Middle frontal gyrus (tissue), 1 donor: ENCODE data around the gene TMIGD2.
A peak's percentile ranks its signal among the peaks of the same experiment; 100 is the strongest.
"Not testable (repeated sequence)": the region's sequence is repeated elsewhere in the genome, so short reads cannot be mapped to it uniquely, and the experiment has no call there.

Experiments
- DNase-seq: peaks from one replicate; pipeline ENCODE4 v3.0.0-alpha.2; 2015; ENCODE audit warnings: low spot score; ENCODE audit errors: extremely low spot score

The TMIGD2 gene

DNA sequence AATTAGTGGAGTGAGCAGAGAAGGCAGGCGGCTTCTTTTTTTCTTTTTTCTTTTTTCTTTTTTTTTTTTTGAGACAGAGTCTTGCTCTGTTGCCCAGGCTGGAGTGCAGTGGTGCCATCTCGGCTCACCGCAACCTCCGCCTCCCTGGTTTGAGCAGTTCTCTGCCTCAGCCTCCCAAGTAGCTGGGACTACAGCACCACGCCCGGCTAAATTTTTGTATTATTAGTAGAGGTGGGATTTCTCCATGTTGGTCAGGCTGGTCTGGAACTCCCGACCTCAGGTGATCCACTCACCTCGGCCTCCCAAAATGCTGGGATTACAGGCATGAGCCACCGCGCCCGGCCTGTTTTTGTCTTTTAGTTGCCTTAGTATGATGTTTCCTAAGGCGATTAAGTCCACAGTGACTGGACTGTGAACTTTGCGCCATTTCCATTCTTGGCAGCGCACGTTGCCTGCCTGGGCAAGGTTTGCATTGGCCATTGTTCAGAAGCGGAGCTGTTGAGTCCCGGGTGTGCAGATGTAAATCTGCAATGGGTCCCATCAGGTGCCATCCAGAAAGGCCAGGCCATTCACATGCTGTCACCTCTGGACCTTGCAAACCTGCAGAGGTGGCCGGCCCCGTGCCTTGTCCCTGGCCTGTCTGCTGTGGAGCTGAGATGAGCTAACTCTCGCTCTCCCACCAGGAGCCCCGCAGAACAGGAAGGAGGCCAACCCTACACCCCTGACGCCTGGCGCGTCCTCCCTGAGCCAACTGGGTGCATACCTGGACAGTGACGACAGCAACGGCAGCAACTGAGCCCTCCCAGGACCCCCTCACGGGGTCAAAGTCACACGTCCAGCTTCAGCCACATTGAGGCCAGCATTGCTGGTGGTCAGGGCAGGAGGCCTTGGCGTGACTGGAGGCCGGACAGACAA lies 34.0 kb downstream of the TMIGD2 start:
- no peak for DNase-seq

DNA sequence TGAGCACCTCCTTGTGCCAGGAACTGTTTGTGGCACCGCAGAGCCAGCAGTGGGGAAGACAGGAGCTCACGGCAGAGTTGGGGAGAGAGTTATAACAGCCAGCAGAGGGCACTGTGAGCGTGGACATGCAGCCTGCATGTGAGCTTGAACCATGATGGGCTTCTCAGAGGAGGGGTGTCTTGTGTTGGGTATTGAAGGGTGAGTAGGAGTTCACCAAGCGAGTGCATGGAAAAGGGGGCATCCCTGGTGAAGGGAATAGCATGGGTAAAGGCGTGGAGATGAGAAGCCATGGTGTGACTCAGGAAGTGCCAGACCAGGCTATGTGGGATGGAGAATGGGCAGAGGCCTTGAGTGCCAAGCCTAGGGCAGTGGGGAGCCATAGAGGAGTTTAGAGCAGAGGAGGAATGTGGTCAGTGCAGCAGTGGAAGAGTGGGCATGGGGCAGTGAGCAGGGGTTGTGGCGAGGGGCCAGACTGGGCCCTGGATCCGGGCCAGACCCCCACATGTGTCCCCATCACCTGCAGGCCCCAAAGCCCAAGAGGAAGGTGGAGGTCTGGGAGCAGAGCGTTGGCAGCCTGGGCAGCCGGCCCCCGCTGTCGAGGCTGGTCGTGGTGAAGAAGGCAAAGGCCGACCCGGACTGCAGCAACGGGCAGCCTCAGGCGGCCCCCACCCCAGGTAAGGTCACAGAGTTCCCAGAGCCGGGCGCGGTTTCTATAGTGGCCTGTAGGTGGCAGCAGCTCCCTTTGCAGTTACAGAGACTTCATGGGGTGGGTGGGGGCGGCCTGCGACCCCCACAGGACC lies 34.9 kb downstream of the TMIGD2 start:
- DNase-seq: no peak

DNA sequence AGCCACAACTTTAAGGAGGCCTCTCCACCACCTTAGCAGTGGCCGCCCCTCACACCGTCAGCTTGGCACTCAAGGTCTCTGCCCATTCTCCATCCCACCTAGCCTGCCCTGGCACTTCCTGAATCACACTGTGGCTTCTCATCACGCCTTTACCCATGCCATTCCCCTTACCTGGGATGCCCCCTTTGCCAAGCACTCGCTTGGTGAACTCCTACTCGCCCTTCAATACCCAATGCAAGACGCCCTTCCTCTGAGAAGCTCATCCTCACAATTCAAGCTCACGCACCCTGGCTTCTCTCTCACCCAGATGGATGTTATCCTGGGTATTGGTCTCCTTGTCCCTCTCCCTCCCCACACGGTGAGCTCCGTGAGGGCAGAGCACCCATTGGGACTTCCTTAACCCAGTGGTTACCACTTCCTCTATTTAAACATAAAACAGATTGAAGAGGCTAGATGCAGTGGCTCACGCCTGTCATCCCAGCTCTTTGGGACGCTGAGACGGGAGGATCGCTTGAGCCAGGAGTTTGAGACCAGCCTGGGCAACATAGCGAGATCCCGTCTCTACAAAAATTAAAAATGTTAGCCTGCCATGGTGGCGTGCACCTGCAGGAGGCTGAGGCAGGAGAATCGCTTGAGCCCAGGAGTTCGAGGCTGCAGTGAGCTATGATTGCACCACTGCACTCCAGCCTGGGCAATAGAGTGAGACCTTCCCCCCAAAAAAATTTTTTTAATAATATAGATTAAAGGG lies 35.8 kb downstream of the TMIGD2 start:
- DNase-seq: no peak

DNA sequence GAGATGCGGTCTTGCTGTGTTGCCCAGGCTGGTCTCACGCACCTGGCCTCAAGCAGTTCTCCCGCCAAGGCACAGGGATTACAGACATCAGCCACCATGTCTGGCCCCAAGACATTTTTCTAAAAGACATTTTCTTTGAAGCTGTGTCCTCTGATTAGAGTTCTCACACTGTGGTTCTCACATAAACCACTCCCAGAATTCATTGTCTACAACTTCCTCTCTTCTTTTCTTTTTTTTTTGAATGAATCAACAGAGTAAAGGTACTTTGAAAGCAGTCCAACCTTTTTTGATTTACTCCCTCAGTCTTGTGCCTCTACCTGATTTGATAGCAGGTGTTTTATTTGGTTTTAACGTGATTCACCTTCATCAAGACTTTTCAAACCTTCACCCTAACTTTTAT lies 37.4 kb downstream of the TMIGD2 start:
- DNase-seq: no peak

DNA sequence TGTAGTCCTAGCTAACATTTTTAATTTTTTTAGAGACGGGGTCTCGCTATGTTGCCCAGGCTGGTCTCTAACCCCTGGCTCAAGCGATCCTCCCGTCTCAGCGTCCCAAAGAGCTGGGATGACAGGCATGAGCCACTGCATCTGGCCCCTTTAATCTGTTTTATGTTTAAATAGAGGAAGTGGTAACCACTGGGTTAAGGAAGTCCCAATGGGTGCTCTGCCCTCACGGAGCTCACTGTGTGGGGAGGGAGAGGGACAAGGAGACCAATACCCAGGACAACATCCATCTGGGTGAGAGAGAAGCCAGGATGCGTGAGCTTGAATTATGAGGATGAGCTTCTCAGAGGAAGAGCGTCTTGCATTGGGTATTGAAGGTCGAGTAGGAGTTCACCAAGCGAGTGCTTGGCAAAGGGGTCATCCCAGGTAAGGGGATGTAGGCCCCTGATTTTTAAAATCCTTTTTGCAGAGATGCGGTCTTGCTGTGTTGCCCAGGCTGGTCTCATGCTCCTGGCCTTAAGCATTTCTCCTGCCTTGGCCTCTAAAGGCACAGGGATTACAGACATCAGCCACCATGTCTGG lies 41.5 kb downstream of the TMIGD2 start:
- DNase-seq: no peak

DNA sequence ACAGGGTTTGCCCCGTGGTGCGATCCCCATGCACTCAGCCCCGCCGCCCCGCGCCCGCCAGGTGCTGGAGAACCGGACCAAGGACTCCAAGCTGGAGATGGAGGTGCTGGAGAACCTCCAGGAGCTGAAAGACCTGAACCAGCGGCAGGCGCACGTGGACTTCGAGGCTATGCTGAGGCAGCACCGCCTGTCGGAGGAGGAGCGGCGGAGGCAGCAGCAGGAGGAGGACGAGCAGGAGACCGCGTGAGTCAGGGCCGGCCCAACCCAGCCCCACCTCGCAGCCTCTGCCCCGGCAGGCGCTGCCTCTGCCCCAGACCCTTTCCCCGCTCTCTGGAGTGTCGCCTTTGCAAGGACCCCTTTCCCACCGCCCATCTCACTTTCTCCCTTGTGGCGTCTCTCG lies 44.0 kb downstream of the TMIGD2 start:
- no peak for DNase-seq

DNA sequence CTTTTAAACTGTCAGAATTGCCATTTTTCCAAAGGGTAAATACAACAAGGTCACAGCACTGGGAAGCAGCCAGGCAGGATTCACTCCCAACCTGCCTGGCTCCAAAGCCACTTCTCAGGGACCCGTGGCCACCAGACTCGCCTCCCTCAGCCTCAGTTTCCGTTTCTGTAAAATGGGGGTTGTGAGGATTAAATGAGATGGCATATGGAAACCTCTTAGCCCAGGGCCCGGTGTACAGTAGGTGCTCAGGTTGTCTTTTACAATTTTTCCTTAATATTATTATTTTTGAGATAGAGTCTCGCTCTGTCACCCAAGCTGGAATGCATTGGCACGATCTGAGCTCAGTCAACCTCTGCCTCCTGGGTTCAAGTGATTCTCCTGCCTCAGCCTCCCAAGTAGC lies 45.2 kb downstream of the TMIGD2 start:
- DNase-seq: no peak

DNA sequence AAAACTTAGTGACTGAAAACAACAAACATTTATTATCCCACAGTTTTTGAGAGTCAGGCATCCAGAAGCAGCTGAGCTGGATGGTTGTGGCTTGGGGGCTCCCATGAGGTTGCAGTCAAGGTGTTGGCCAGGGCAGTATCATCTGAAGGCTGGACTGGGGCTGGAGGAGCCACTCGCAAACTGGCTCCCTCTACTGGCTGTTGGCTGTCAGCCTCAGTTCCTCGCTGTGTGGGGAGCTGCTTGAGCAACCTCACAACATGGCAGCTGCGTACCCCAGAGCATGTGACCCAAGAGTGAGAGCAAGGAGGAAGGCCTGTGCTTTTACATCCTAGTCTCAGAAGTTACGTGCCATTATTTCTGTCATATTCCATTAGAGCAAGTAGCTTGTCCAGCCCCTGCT lies 45.6 kb downstream of the TMIGD2 start:
- DNase-seq: no peak

DNA sequence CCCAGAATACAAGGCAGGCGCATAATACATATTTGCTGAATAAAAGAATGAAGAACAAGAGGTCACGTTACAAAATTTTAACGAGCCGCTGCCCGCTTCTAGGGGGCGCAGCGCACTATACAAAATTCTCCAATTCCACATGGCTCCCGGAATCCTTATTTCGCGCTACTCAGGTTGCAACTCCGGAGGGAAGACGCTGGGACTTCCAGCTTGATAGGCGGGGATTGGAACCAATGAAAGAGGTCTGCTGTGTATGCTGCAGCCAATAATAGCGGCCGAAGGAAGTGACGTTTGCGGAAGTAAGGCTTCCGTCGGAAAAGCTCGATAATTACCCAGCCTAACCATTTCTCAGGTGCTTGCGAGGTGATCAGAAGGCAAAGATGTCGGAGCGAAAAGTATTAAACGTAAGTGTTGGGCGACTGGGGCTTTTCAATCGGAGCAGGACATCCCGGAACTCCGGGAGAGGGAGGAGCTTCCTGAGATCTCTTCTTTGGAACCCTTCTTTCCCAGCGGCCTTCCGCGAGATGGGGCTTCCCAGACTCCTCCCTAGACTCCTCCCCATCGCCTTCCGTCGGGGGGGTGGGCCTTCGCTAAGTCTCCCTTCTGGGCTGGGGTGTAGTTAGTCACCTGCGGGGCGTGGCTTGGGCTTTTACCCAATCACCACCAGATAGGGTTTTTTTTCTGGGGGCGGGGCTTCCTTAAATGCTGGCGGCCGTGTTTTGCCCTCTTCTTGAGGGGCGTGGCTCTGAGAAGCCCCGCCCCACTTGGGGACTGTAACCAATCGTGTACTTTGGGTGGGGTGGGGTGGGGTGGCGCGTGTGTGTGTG lies 55.2 kb downstream of the TMIGD2 start, which contains the start of gene YJU2:
Gene YJU2 (plus strand): TSS at position 314 of the 827 bp plus-strand sequence. CDS start 67 bp downstream, at position 381.
- peak; percentile 90 for DNase-seq

DNA sequence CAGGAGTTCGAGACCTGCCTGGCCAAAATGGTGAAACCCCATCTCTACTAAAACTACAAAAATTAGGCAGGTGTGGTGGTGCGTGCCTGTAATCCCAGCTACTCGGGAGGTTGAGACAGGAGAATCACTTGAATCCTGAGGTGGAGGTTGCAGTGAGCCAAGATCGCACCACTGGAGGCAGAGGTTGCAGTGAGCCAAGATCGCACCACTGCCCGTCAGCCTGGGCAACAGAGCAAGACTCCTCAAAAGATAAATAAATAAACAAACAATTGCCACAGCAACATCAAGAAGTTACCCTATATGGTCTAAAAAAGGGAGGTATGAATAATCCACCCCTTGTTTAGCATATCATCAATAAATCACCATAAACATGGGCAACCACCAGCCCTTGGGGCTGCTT lies 56.3 kb downstream of the TMIGD2 start:
- not testable (repeated sequence) for DNase-seq
